ENCODE data around the gene CORIN.

Gene CORIN

GRCh38 chr4:47838445-47838844, 578 bp upstream of the CORIN start:
- Histone ChIP-seq H3K9me2 (replicated peaks; ENCODE audit: insufficient read depth, low read length) (no peaks in the 10 kb centered on the region), H4K20me1 (ENCODE audit: low read depth, low read length) (no peaks in the 10 kb centered on the region), H3K9me3 (ENCODE audit: insufficient read depth, low read length) (no peaks in the 10 kb centered on the region), H2AFZ (ENCODE audit: low read depth, low read length, severe bottlenecking) (no peak overlapping the region), H3K9ac (ENCODE audit: low read length) (no peak overlapping the region), H3K36me3 (ENCODE audit: low read length) (no peaks in the 10 kb centered on the region), H3K4me2 (ENCODE audit: low read depth, low read length, poor library complexity, severe bottlenecking) (no peak overlapping the region), H3K27me3 (ENCODE audit: low read length) (no peaks in the 10 kb centered on the region), H3F3A (ENCODE audit: insufficient read depth) (peaks cover 25% of the 10 kb centered on the region), H3K4me3 (ENCODE audit: insufficient read depth, low read length, poor library complexity, severe bottlenecking) (no peak overlapping the region), H3K79me2 (ENCODE audit: insufficient read depth, low read length) (no peaks in the 10 kb centered on the region), H3K27ac (ENCODE audit: low read depth, low read length) (no peak overlapping the region)
- TF ChIP-seq CTCF (IDR thresholded peaks at IDR 0.05; ENCODE audit: insufficient read depth, low read length, poor library complexity, severe bottlenecking) (no peak), EZH2phosphoT487 (conservative IDR thresholded peaks at IDR 0.05; ENCODE audit: low read length) (no peak)

DNA sequence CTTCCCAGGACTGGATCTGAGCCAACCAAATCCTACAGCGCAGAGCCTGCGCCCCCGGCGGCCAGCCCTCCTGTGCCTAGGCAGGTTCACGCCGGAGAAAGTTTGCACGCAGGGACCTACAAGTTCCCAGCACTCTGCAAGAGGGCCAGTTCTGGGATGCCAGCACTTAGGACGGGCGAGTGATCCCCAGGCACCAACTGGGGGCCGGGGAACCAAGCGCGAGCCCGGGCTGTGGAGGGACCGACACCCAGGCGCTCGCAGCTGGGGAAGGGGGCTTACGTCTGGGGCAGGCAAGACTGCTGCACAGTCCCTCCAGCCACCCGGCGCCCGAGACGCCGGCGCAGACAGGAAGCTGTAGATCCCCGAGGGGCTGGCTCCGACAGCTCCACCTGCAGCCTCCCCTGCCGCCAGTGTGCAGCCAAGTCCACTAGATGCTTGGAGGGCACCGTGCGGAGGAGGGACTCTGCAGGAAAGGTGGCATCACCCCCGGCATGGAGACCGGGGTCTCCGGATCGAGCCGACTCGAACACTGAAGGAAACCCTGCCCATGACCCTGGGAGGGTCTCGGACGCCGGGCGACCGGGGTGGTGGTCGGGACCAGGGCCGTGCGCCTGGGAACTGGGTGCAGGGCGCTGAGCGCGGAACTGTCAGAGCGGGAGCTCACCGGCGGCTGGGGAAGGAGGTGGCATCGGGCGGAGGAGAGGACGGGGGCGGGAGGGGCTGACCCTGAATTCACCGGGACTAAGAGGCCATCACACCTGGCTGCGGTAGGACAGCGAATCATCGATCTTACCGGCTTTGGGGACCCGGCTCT, 566 bp downstream of the CORIN start:
- no peak overlapping the region for H3K27ac ChIP-seq (ENCODE audit: low read depth, low read length)
- H3K27me3 ChIP-seq (ENCODE audit: low read length), result no peaks in the 10 kb centered on the region
- no peaks in the 10 kb centered on the region for H3K9me2 ChIP-seq (replicated peaks; ENCODE audit: insufficient read depth, low read length)
- no peaks in the 10 kb centered on the region for H3K9me3 ChIP-seq (ENCODE audit: insufficient read depth, low read length)
- no peak for TF ChIP-seq CTCF (IDR thresholded peaks at IDR 0.05; ENCODE audit: insufficient read depth, low read length, poor library complexity, severe bottlenecking)
- TF ChIP-seq EZH2phosphoT487 (conservative IDR thresholded peaks at IDR 0.05; ENCODE audit: low read length), result no peak
- H3K4me3 ChIP-seq (ENCODE audit: insufficient read depth, low read length, poor library complexity, severe bottlenecking), result peak overlapping the region; percentile 63
- no peaks in the 10 kb centered on the region for H3K79me2 ChIP-seq (ENCODE audit: insufficient read depth, low read length)
- no peaks in the 10 kb centered on the region for H3K36me3 ChIP-seq (ENCODE audit: low read length)
- H4K20me1 ChIP-seq (ENCODE audit: low read depth, low read length), result no peaks in the 10 kb centered on the region
- H3F3A ChIP-seq (ENCODE audit: insufficient read depth), result peaks cover 25% of the 10 kb centered on the region
- peak overlapping the region; percentile 49 for H2AFZ ChIP-seq (ENCODE audit: low read depth, low read length, severe bottlenecking)
- peak overlapping the region; percentile 55 for H3K9ac ChIP-seq (ENCODE audit: low read length)
- peak overlapping the region; percentile 92 for H3K4me2 ChIP-seq (ENCODE audit: low read depth, low read length, poor library complexity, severe bottlenecking)

GRCh38 chr4:47836641-47837093, 1.2 kb downstream of the CORIN start:
- peak overlapping the region; percentile 92 for H3K4me2 ChIP-seq (ENCODE audit: low read depth, low read length, poor library complexity, severe bottlenecking)
- peak overlapping the region; percentile 49 for H2AFZ ChIP-seq (ENCODE audit: low read depth, low read length, severe bottlenecking)
- no peaks in the 10 kb centered on the region for H3K9me3 ChIP-seq (ENCODE audit: insufficient read depth, low read length)
- H3K79me2 ChIP-seq (ENCODE audit: insufficient read depth, low read length), result no peaks in the 10 kb centered on the region
- H3K9me2 ChIP-seq (replicated peaks; ENCODE audit: insufficient read depth, low read length), result no peaks in the 10 kb centered on the region
- H3K27me3 ChIP-seq (ENCODE audit: low read length), result no peaks in the 10 kb centered on the region
- peaks cover 25% of the 10 kb centered on the region for H3F3A ChIP-seq (ENCODE audit: insufficient read depth)
- no peaks in the 10 kb centered on the region for H3K36me3 ChIP-seq (ENCODE audit: low read length)
- no peak overlapping the region for H3K27ac ChIP-seq (ENCODE audit: low read depth, low read length)
- H4K20me1 ChIP-seq (ENCODE audit: low read depth, low read length), result no peaks in the 10 kb centered on the region
- TF ChIP-seq CTCF (IDR thresholded peaks at IDR 0.05; ENCODE audit: insufficient read depth, low read length, poor library complexity, severe bottlenecking), result peak; percentile 50
- TF ChIP-seq EZH2phosphoT487 (conservative IDR thresholded peaks at IDR 0.05; ENCODE audit: low read length), result no peak
- peak overlapping the region; percentile 63 for H3K4me3 ChIP-seq (ENCODE audit: insufficient read depth, low read length, poor library complexity, severe bottlenecking)
- peak overlapping the region; percentile 55 for H3K9ac ChIP-seq (ENCODE audit: low read length)
